Activated CD4-positive, alpha-beta T cell treated with anti-CD3 and anti-CD28 coated beads, Interleukin-2, amount 50 U/mL, for 4 hours (primary cell): ENCODE data around the gene FAM120C.

ENCODE experiments used
- DNase-seq, 2 experiments: peaks; one replicate each; pipeline ENCODE4 v3.0.0-alpha.2; 2020

Gene FAM120C

GRCh38 chrX:54030329-54030728 is 152.7 kb downstream of the FAM120C start:
- no peak for DNase-seq

DNA sequence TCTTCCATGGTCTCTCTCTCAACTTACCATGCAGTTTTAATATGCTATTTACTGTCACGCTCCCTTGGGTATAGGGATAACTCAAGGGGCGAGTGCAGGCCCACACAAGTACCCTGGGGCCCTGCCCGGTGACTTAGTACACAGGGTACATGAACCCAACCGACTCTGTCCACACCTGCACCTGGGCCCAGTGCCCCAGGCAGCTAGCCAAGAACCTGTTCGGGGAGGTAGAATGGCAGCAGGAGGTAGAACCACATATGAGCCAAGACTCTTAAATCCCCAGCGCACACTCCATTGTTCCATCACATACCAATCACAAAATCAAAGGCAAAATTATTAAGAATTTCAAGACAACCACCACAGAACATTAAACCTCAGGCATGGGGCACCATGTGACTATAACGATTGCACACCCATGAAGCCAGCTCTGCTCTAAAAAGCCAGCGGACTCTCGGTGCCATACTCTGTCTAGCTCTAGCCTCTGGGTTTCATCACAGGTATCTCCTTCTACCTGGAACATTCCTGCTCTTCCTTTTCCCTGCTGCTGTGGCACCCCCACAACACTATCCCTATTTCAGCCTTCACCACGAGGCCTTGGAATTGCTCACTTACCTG is 153.4 kb downstream of the FAM120C start:
- DNase-seq: no peak

DNA sequence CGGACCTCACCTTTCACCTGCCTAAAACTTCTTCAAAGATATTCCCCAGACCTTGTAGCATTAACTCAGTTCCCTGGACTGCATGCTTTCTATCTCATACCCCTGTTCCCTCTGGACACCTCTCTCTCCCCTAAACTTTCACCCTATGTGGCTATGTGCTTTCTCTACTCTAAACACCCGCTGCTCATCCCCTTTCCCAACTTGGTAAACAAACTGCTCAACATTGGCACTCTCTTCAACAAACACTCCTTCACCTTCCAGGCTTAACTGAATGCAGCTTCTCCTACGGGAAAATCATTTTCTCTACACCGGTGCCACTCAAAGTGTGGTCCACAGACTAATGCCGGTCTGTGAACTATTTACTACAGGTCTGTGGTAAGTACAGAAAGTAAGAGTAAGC is 158.7 kb downstream of the FAM120C start:
- no peak for DNase-seq
